Caco-2 (cell line): ENCODE results near the gene PAX5. TPM values are rescaled to one million over a fixed set of nuclear protein-coding genes. Genes with fewer than 3 reads are reported as not detected.

Experiments used
- BruUV-seq: library from RNA; stranded (reverse); fragments of 400-500 nt; replicated peaks from 2 replicates; lab custom pipeline; 2021; lab: Mats Ljungman, UMichigan
- CTCF ChIA-PET: fragments of 300-600 bp; sonication (Branson Sonifier 250); formaldehyde crosslinking; loops from one replicate; lab custom pipeline; 2022; ENCODE audit warnings: antibody characterized with exemption; lab: Charles Lee
- POLR2A ChIA-PET: fragments of 300-600 bp; sonication (Branson Sonifier 250); formaldehyde crosslinking; loops from one replicate; lab custom pipeline; 2022; ENCODE audit warnings: antibody characterized with exemption; lab: Charles Lee
- DNase-seq, 2 experiments: peaks; one replicate each; pipeline versions ENCODE4 v3.0.0 to v3.0.0-alpha.2; 2020 to 2022
- H3K27me3 ChIP-seq: replicated peaks from 2 replicates; pipeline ENCODE4 v1.6.0; 2011; ENCODE audit warnings: low read length; ENCODE audit not compliant: control insufficient read depth, insufficient read depth
- H3K36me3 ChIP-seq: 2 replicates; pipeline ENCODE4 v1.5.1; 2011; ENCODE audit warnings: low read length; ENCODE audit not compliant: control insufficient read depth, insufficient read depth
- H3K4me1 ChIP-seq: fragments of 250-450 bp; sonication (Bioruptor Pico); 2 replicates; pipeline ENCODE4 v1.5.1; 2020; ENCODE audit warnings: mild to moderate bottlenecking
- H3K4me3 ChIP-seq: 2 replicates; pipeline ENCODE4 v1.5.1; 2011; ENCODE audit warnings: low read depth, mild to moderate bottlenecking, control low read depth, low read length
- H3K9me3 ChIP-seq: fragments of 250-450 bp; sonication (Bioruptor Pico); 2 replicates; pipeline ENCODE4 v1.5.1; 2020; ENCODE audit warnings: mild to moderate bottlenecking, moderate library complexity
- H3K27ac Mint-ChIP-seq: one replicate; pipeline ENCODE4 v1.8.0; 2022; ENCODE audit warnings: mixed read lengths; ENCODE audit not compliant: unreplicated experiment
- H3K27me3 Mint-ChIP-seq: one replicate; pipeline ENCODE4 v1.8.0; 2022; ENCODE audit warnings: mixed read lengths; ENCODE audit not compliant: insufficient read depth, unreplicated experiment
- H3K36me3 Mint-ChIP-seq: one replicate; pipeline ENCODE4 v1.8.0; 2022; ENCODE audit warnings: mild to moderate bottlenecking, mixed read lengths; ENCODE audit not compliant: insufficient read depth, unreplicated experiment
- H3K4me1 Mint-ChIP-seq: one replicate; pipeline ENCODE4 v1.8.0; 2022; ENCODE audit warnings: low read depth, mixed read lengths; ENCODE audit not compliant: unreplicated experiment
- H3K4me3 Mint-ChIP-seq: one replicate; pipeline ENCODE4 v1.8.0; 2022; ENCODE audit warnings: mild to moderate bottlenecking, moderate library complexity, mixed read lengths; ENCODE audit not compliant: unreplicated experiment
- H3K9me3 Mint-ChIP-seq: one replicate; pipeline ENCODE4 v1.8.0; 2022; ENCODE audit warnings: mixed read lengths; ENCODE audit not compliant: unreplicated experiment
- intact Hi-C: fragments of 100-400 bp; cut with micrococcal nuclease; formaldehyde crosslinking; loops from one replicate; pipeline ENCODE4 v1.10.0; 2022; ENCODE audit not compliant: unreplicated experiment
- total RNA-seq: library from RNA; stranded (reverse); gene quantifications from 2 replicates; pipeline ENCODE4 v1.2.3, GENCODE V29; 2022
- TF ChIP-seq, protein P1 (sequence below), 2 experiments: fragments of 200-600 bp in 1 of 2; IDR thresholded peaks; 1 replicate in 1 of 2; 2 replicates in 1 of 2; pipeline versions ENCODE4 v1.5.1 to v1.8.0; 2011 to 2022; ENCODE audit warnings: antibody characterized with exemption in 1 of 2, control low read depth in 1 of 2, inconsistent platforms in 1 of 2, low read depth in 1 of 2, low read length in 1 of 2, mild to moderate bottlenecking in 1 of 2, moderate library complexity in 1 of 2; ENCODE audit not compliant: insufficient read depth in 1 of 2, severe bottlenecking in 1 of 2, unreplicated experiment in 1 of 2

The PAX5 gene
- total RNA-seq, 1 experiment from 2014 or later, result not detected

- no TSS peak for BruUV-seq
- no peak overlapping the region for H3K4me3 ChIP-seq
- H3K36me3 Mint-ChIP-seq, result no peaks in the 10 kb centered on the region
- H3K27ac Mint-ChIP-seq, result no peak overlapping the region
- intact Hi-C loops, result no loop called here
- no peaks in the 10 kb centered on the region for H3K4me1 ChIP-seq
- H3K4me3 Mint-ChIP-seq, result no peak overlapping the region
- H3K9me3 Mint-ChIP-seq, result no peaks in the 10 kb centered on the region
- H3K4me1 Mint-ChIP-seq, result no peaks in the 10 kb centered on the region
- TF ChIP-seq, protein P1, sequence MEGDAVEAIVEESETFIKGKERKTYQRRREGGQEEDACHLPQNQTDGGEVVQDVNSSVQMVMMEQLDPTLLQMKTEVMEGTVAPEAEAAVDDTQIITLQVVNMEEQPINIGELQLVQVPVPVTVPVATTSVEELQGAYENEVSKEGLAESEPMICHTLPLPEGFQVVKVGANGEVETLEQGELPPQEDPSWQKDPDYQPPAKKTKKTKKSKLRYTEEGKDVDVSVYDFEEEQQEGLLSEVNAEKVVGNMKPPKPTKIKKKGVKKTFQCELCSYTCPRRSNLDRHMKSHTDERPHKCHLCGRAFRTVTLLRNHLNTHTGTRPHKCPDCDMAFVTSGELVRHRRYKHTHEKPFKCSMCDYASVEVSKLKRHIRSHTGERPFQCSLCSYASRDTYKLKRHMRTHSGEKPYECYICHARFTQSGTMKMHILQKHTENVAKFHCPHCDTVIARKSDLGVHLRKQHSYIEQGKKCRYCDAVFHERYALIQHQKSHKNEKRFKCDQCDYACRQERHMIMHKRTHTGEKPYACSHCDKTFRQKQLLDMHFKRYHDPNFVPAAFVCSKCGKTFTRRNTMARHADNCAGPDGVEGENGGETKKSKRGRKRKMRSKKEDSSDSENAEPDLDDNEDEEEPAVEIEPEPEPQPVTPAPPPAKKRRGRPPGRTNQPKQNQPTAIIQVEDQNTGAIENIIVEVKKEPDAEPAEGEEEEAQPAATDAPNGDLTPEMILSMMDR (IDR thresholded peaks at IDR 0.05; ENCODE audit: insufficient read depth in 1 of 2, low read depth in 1 of 2, low read length in 1 of 2, severe bottlenecking in 1 of 2, unreplicated experiment in 1 of 2), result no peak
- H3K27me3 ChIP-seq, result no peaks in the 10 kb centered on the region
- no peaks in the 10 kb centered on the region for H3K36me3 ChIP-seq
- peaks cover 9% of the 10 kb centered on the region for H3K27me3 Mint-ChIP-seq
- H3K9me3 ChIP-seq, result no peaks in the 10 kb centered on the region
- ChIA-PET POLR2A (no interaction called here), CTCF (interaction anchor here (0.5 kb wide), 1 partner anchor 150 kb away, joined by 7 read pairs; no protein-coding TSS in a partner anchor)
- no peak for DNase-seq
Observed at GRCh38 chr9:36802201-36802920, 231.7 kb downstream of the PAX5 start.

GRCh38 chr9:36800455-36800854 lies 233.6 kb downstream of the PAX5 start:
- no peaks in the 10 kb centered on the region for H3K4me1 Mint-ChIP-seq
- H3K27me3 ChIP-seq, result no peaks in the 10 kb centered on the region
- H3K4me3 ChIP-seq, result no peak overlapping the region
- no peaks in the 10 kb centered on the region for H3K36me3 Mint-ChIP-seq
- no peaks in the 10 kb centered on the region for H3K9me3 ChIP-seq
- ChIA-PET CTCF (no interaction called here), POLR2A (no interaction called here)
- H3K9me3 Mint-ChIP-seq, result no peaks in the 10 kb centered on the region
- H3K4me1 ChIP-seq, result no peaks in the 10 kb centered on the region
- no peak for DNase-seq
- intact Hi-C loops, result no loop called here
- H3K27ac Mint-ChIP-seq, result no peak overlapping the region
- TF ChIP-seq, protein P1 (IDR thresholded peaks at IDR 0.05; ENCODE audit: insufficient read depth in 1 of 2, low read depth in 1 of 2, low read length in 1 of 2, severe bottlenecking in 1 of 2, unreplicated experiment in 1 of 2), result no peak
- H3K27me3 Mint-ChIP-seq, result peaks cover 9% of the 10 kb centered on the region
- BruUV-seq, result no TSS peak
- H3K4me3 Mint-ChIP-seq, result no peak overlapping the region
- H3K36me3 ChIP-seq, result no peaks in the 10 kb centered on the region

- Mint-ChIP-seq H3K27me3 (peaks cover 9% of the 10 kb centered on the region), H3K4me3 (no peak overlapping the region), H3K36me3 (no peaks in the 10 kb centered on the region), H3K27ac (no peak overlapping the region), H3K4me1 (no peaks in the 10 kb centered on the region), H3K9me3 (peaks cover under 1% of the 10 kb centered on the region)
- ChIA-PET POLR2A (no interaction called here), CTCF (no interaction called here)
- H3K4me3 ChIP-seq, result no peak overlapping the region
- no peaks in the 10 kb centered on the region for H3K36me3 ChIP-seq
- TF ChIP-seq, protein P1 (IDR thresholded peaks at IDR 0.05; ENCODE audit: insufficient read depth in 1 of 2, low read depth in 1 of 2, low read length in 1 of 2, severe bottlenecking in 1 of 2, unreplicated experiment in 1 of 2), result peak; percentile 31 to 47
- no peaks in the 10 kb centered on the region for H3K4me1 ChIP-seq
- DNase-seq, result peak; percentile 49 to 50
- H3K9me3 ChIP-seq, result 0 out of 2 replicates have a peak, but pooled peaks cover under 1% of the 10 kb centered on the region
- intact Hi-C loops, result loop anchor here (1.0 to 10.0 kb wide), 3 partner anchors 57 to 196 kb away; no protein-coding TSS in a partner anchor
- no peaks in the 10 kb centered on the region for H3K27me3 ChIP-seq
- BruUV-seq, result no TSS peak
Observed at GRCh38 chr9:36798350-36799065, 235.6 kb downstream of the PAX5 start.
